ENCODE results near the gene MAST4. TPM values are rescaled to one million over a fixed set of nuclear protein-coding genes. Genes with fewer than 3 reads are reported as not detected.

The MAST4 gene
- total and polyA plus RNA-seq, 2 donors (not counting 1 experiment from before 2014, with no cell fraction given) = 7.0 to 15.2 TPM

- Histone ChIP-seq H3K9me3 (ENCODE audit: control insufficient read depth, insufficient read depth, low read depth, low read length) (no peaks in the 10 kb centered on the region), H3K27ac (ENCODE audit: insufficient read depth, low read length) (no peak overlapping the region), H3K9ac (ENCODE audit: insufficient read depth, low read length) (no peak overlapping the region), H3K4me2 (ENCODE audit: extremely low read depth, insufficient read depth, low read length) (no peak overlapping the region), H3K4me3 (replicated peaks in 1 of 4; ENCODE audit: control extremely low read depth in 1 of 4, insufficient read depth in 1 of 4, low read depth in 3 of 4, low read length in 4 of 4) (no peak overlapping the region), H4K20me1 (ENCODE audit: control insufficient read depth, extremely low read depth, insufficient read depth, low read length) (no peaks in the 10 kb centered on the region), H3K4me1 (ENCODE audit: control insufficient read depth, extremely low read depth, insufficient read depth, low read length) (no peaks in the 10 kb centered on the region), H3K79me2 (ENCODE audit: control insufficient read depth, insufficient read depth, low read length) (no peaks in the 10 kb centered on the region), H2AFZ (ENCODE audit: low read length) (no peak overlapping the region), H3K27me3 (ENCODE audit: control insufficient read depth, insufficient read depth, low read length) (no peaks in the 10 kb centered on the region), H3K36me3 (ENCODE audit: control insufficient read depth, insufficient read depth, low read length) (no peaks in the 10 kb centered on the region)
- TF ChIP-seq CTCF (conservative IDR thresholded peaks at IDR 0.05 in 1 of 2, IDR thresholded peaks at IDR 0.05 in 1 of 2; ENCODE audit: low read depth in 1 of 2, low read length in 2 of 2) (no peak), EZH2 (IDR thresholded peaks at IDR 0.05; ENCODE audit: low read length, missing control alignments) (no peak)
- no peak for DNase-seq (ENCODE audit: low read depth in 2 of 2)
These were observed 603.7 kb downstream of the MAST4 start for GRCh38 chr5:67199859-67200258.

GRCh38 chr5:67200809-67201562 lies 604.8 kb downstream of the MAST4 start:
- Histone ChIP-seq H3K27me3 (ENCODE audit: control insufficient read depth, insufficient read depth, low read length) (no peaks in the 10 kb centered on the region), H3K9ac (ENCODE audit: insufficient read depth, low read length) (no peak overlapping the region), H3K27ac (ENCODE audit: insufficient read depth, low read length) (no peak overlapping the region), H3K79me2 (ENCODE audit: control insufficient read depth, insufficient read depth, low read length) (no peaks in the 10 kb centered on the region), H3K4me3 (replicated peaks in 1 of 4; ENCODE audit: control extremely low read depth in 1 of 4, insufficient read depth in 1 of 4, low read depth in 3 of 4, low read length in 4 of 4) (no peak overlapping the region), H4K20me1 (ENCODE audit: control insufficient read depth, extremely low read depth, insufficient read depth, low read length) (no peaks in the 10 kb centered on the region), H3K4me2 (ENCODE audit: extremely low read depth, insufficient read depth, low read length) (no peak overlapping the region), H3K4me1 (ENCODE audit: control insufficient read depth, extremely low read depth, insufficient read depth, low read length) (no peaks in the 10 kb centered on the region), H3K36me3 (ENCODE audit: control insufficient read depth, insufficient read depth, low read length) (no peaks in the 10 kb centered on the region), H2AFZ (ENCODE audit: low read length) (no peak overlapping the region), H3K9me3 (ENCODE audit: control insufficient read depth, insufficient read depth, low read depth, low read length) (no peaks in the 10 kb centered on the region)
- TF ChIP-seq EZH2 (IDR thresholded peaks at IDR 0.05; ENCODE audit: low read length, missing control alignments) (no peak), CTCF (conservative IDR thresholded peaks at IDR 0.05 in 1 of 2, IDR thresholded peaks at IDR 0.05 in 1 of 2; ENCODE audit: low read depth in 1 of 2, low read length in 2 of 2) (no peak)
- DNase-seq (ENCODE audit: low read depth in 2 of 2) = no peak

GRCh38 chr5:67201897-67202549 lies 605.8 kb downstream of the MAST4 start:
- Histone ChIP-seq H3K4me1 (ENCODE audit: control insufficient read depth, extremely low read depth, insufficient read depth, low read length) (no peaks in the 10 kb centered on the region), H3K79me2 (ENCODE audit: control insufficient read depth, insufficient read depth, low read length) (no peaks in the 10 kb centered on the region), H3K27me3 (ENCODE audit: control insufficient read depth, insufficient read depth, low read length) (no peaks in the 10 kb centered on the region), H3K9me3 (ENCODE audit: control insufficient read depth, insufficient read depth, low read depth, low read length) (no peaks in the 10 kb centered on the region), H4K20me1 (ENCODE audit: control insufficient read depth, extremely low read depth, insufficient read depth, low read length) (no peaks in the 10 kb centered on the region), H3K27ac (ENCODE audit: insufficient read depth, low read length) (no peak overlapping the region), H3K9ac (ENCODE audit: insufficient read depth, low read length) (no peak overlapping the region), H2AFZ (ENCODE audit: low read length) (no peak overlapping the region), H3K4me3 (replicated peaks in 1 of 4; ENCODE audit: control extremely low read depth in 1 of 4, insufficient read depth in 1 of 4, low read depth in 3 of 4, low read length in 4 of 4) (no peak overlapping the region), H3K36me3 (ENCODE audit: control insufficient read depth, insufficient read depth, low read length) (no peaks in the 10 kb centered on the region), H3K4me2 (ENCODE audit: extremely low read depth, insufficient read depth, low read length) (no peak overlapping the region)
- TF ChIP-seq EZH2 (IDR thresholded peaks at IDR 0.05; ENCODE audit: low read length, missing control alignments) (no peak), CTCF (conservative IDR thresholded peaks at IDR 0.05 in 1 of 2, IDR thresholded peaks at IDR 0.05 in 1 of 2; ENCODE audit: low read depth in 1 of 2, low read length in 2 of 2) (no peak)
- DNase-seq (ENCODE audit: low read depth in 2 of 2) = no peak

Measured in fibroblast of lung (primary cell).